Left lung (tissue), 10 donors: ENCODE data around the gene CNTLN. TPM values are rescaled to one million over a fixed set of nuclear protein-coding genes. Genes with fewer than 3 reads are reported as not detected.

ENCODE experiments used
- ATAC-seq: fragments of 200-7000 bp; cut with Tn5 transposase; one replicate; pipeline ENCODE4 v1.9.1; 2020; ENCODE audit warnings: moderate library complexity
- DNase-seq, 4 donors: peaks; one replicate each; pipeline ENCODE4 v3.0.0-alpha.2; 2013 to 2020
- H3K27ac ChIP-seq, 2 donors: fragments of 200-600 bp; sonication (generic) in 1 of 2; one replicate each; pipeline versions ENCODE4 v1.5.0 to v1.8.0; 2020 to 2021
- H3K27me3 ChIP-seq, 2 donors: fragments of 200-600 bp; sonication (generic) in 1 of 2; one replicate each; pipeline versions ENCODE4 v1.5.0 to v1.8.0; 2020 to 2021
- H3K36me3 ChIP-seq, 2 donors: fragments of 200-600 bp; sonication (generic) in 1 of 2; one replicate each; pipeline versions ENCODE4 v1.5.0 to v1.8.0; 2020 to 2021
- H3K4me1 ChIP-seq, 2 donors: fragments of 200-600 bp; one replicate each; pipeline ENCODE4 v1.8.0; 2021
- H3K4me3 ChIP-seq, 2 donors: fragments of 200-600 bp; sonication (generic) in 1 of 2; one replicate each; pipeline versions ENCODE4 v1.5.0 to v1.8.0; 2020 to 2021; ENCODE audit warnings: mild to moderate bottlenecking in 1 of 2
- H3K9me3 ChIP-seq, 2 donors: fragments of 200-600 bp; sonication (generic) in 1 of 2; one replicate each; pipeline versions ENCODE4 v1.5.0 to v1.8.0; 2020 to 2021
- CTCF ChIP-seq, 2 donors: fragments of 200-600 bp; sonication (generic) in 1 of 2; IDR thresholded peaks; one replicate each; pipeline versions ENCODE4 v1.5.0 to v1.8.0; 2021; ENCODE audit warnings: antibody characterized with exemption in 2 of 2
- intact Hi-C, 2 donors: fragments of 100-400 bp; cut with DNase I; formaldehyde crosslinking; loops; one replicate each; pipeline versions ENCODE4 v1.11.2 to v1.14.2; 2022
- polyA plus RNA-seq, 6 donors: library from polyadenylated mRNA; unstranded; fragments of 120-200 nt; gene quantifications; one replicate each; pipeline ENCODE4 v1.2.1, GENCODE V29; 2013; ENCODE audit not compliant: insufficient read length in 6 of 6
- total RNA-seq, 2 donors: library from RNA; stranded (reverse); fragmentation: NEBNext Ultra II Directional; extraction: Animal tissue kit (Norgen Biotek cat#: 25700); gene quantifications; one replicate each; pipeline ENCODE4 v1.2.1, GENCODE V29; 2021
- donor health status: DM: no; HTN: yes; CAD: no.
- donor health status: DM: no; HTN: no; CAD: no.

Gene CNTLN
- total and polyA plus RNA-seq, 8 donors, result 5.2 to 25.2 (median 18.5) TPM

GRCh38 chr9:17204611-17205152 is 69.8 kb downstream of the CNTLN start:
- DNase-seq (peak in 1 of 4 donors; percentile 30), ATAC-seq (no peak)
- Histone ChIP-seq H3K4me3 (no peak overlapping the region), H3K9me3 (peaks cover 0 to 44% of the 10 kb centered on the region in 2 donors), H3K27me3 (no peaks in the 10 kb centered on the region), H3K27ac (no peak overlapping the region), H3K36me3 (no peaks in the 10 kb centered on the region), H3K4me1 (no peaks in the 10 kb centered on the region)
- no peak for TF ChIP-seq CTCF (IDR thresholded peaks at IDR 0.05)
- intact Hi-C loops, result no loop called here

GRCh38 chr9:17216011-17216410 is 81.2 kb downstream of the CNTLN start:
- Histone ChIP-seq H3K27me3 (no peaks in the 10 kb centered on the region), H3K4me1 (no peaks in the 10 kb centered on the region), H3K36me3 (no peaks in the 10 kb centered on the region), H3K4me3 (no peak overlapping the region), H3K9me3 (peaks cover 0 to 18% of the 10 kb centered on the region in 2 donors), H3K27ac (no peak overlapping the region)
- no peak for TF ChIP-seq CTCF (IDR thresholded peaks at IDR 0.05)
- intact Hi-C loops, result no loop called here
- no peak for DNase-seq
- no peak for ATAC-seq

- no peak for ATAC-seq
- intact Hi-C loops, result no loop called here
Observed at GRCh38 chr9:17216646-17217045, 81.8 kb downstream of the CNTLN start.

GRCh38 chr9:17217272-17217671 is 82.4 kb downstream of the CNTLN start:
- no peak overlapping the region for H3K27ac ChIP-seq
- peaks cover 0 to 15% of the 10 kb centered on the region in 2 donors for H3K9me3 ChIP-seq
- intact Hi-C loops, result no loop called here
- no peak for ATAC-seq
- no peak overlapping the region for H3K4me3 ChIP-seq
- H3K36me3 ChIP-seq, result no peaks in the 10 kb centered on the region
- no peak for TF ChIP-seq CTCF (IDR thresholded peaks at IDR 0.05)
- H3K27me3 ChIP-seq, result no peaks in the 10 kb centered on the region
- no peak for DNase-seq
- H3K4me1 ChIP-seq, result no peaks in the 10 kb centered on the region

More at GRCh38 chr9:17216646-17217045, 81.8 kb downstream of the CNTLN start:
- no peak for TF ChIP-seq CTCF (IDR thresholded peaks at IDR 0.05)
- DNase-seq, result no peak
- no peak overlapping the region for H3K27ac ChIP-seq
- H3K36me3 ChIP-seq, result no peaks in the 10 kb centered on the region
- no peak overlapping the region for H3K4me3 ChIP-seq
- peaks cover 0 to 15% of the 10 kb centered on the region in 2 donors for H3K9me3 ChIP-seq
- no peaks in the 10 kb centered on the region for H3K4me1 ChIP-seq
- H3K27me3 ChIP-seq, result no peaks in the 10 kb centered on the region

- Histone ChIP-seq H3K36me3 (no peaks in the 10 kb centered on the region), H3K27ac (no peak overlapping the region), H3K27me3 (no peaks in the 10 kb centered on the region), H3K4me3 (no peak overlapping the region), H3K4me1 (no peaks in the 10 kb centered on the region), H3K9me3 (peaks cover 0 to 3% of the 10 kb centered on the region in 2 donors)
- TF ChIP-seq CTCF (IDR thresholded peaks at IDR 0.05), result peak in 1 of 2 donors; percentile 13
- ATAC-seq (no peak), DNase-seq (no peak)
- intact Hi-C loops, result no loop called here
Observed at GRCh38 chr9:17219261-17219660, 84.4 kb downstream of the CNTLN start.
